Activated B cell treated with CpG ODN at 0.5 μM for 24 hours (primary cell): ENCODE results near the gene MAP2K3. TPM values are rescaled to one million over a fixed set of nuclear protein-coding genes. Genes with fewer than 3 reads are reported as not detected.
"Not testable (repeated sequence)": the region's sequence is repeated elsewhere in the genome, so short reads cannot be mapped to it uniquely, and the experiment has no call there.

Source experiments
- ATAC-seq: fragments of 200-7000 bp; cut with Tn5 transposase; one replicate; pipeline ENCODE4 v1.10.0; 2021; ENCODE audit warnings: low read depth, mild to moderate bottlenecking, moderate library complexity
- CTCF ChIA-PET: fragments of 350-600 bp; sonication (Branson Sonifier 250); formaldehyde crosslinking; loops from one replicate; lab custom pipeline; 2021; ENCODE audit warnings: antibody characterized with exemption; lab: Charles Lee
- POLR2A ChIA-PET: fragments of 350-600 bp; sonication (Branson Sonifier 250); formaldehyde crosslinking; loops from one replicate; lab custom pipeline; 2021; ENCODE audit warnings: antibody characterized with exemption; lab: Charles Lee
- DNase-seq: peaks from one replicate; pipeline ENCODE4 v3.0.0; 2022
- H3K27ac Mint-ChIP-seq: one replicate; pipeline ENCODE4 v1.8.0; 2020; ENCODE audit warnings: mixed read lengths
- H3K27me3 Mint-ChIP-seq: one replicate; pipeline ENCODE4 v1.8.0; 2021; ENCODE audit warnings: mixed read lengths
- H3K36me3 Mint-ChIP-seq: one replicate; pipeline ENCODE4 v1.8.0; 2021; ENCODE audit warnings: low read depth, mixed read lengths
- H3K4me1 Mint-ChIP-seq: one replicate; pipeline ENCODE4 v1.8.0; 2021; ENCODE audit warnings: mixed read lengths
- H3K4me3 Mint-ChIP-seq: one replicate; pipeline ENCODE4 v1.8.0; 2020; ENCODE audit warnings: mild to moderate bottlenecking, mixed read lengths
- H3K9me3 Mint-ChIP-seq: one replicate; pipeline ENCODE4 v1.8.0; 2020; ENCODE audit warnings: mixed read lengths
- intact Hi-C: fragments of 100-400 bp; cut with micrococcal nuclease; formaldehyde crosslinking; loops from one replicate; pipeline ENCODE4 v1.15.1; 2024
- total RNA-seq: library from RNA; stranded (reverse); gene quantifications from 2 replicates; pipeline ENCODE4 v1.2.3, GENCODE V29; 2022
- TF ChIP-seq, protein P1 (sequence below): fragments of 200-600 bp; IDR thresholded peaks from one replicate; pipeline ENCODE4 v1.8.0; 2022; ENCODE audit warnings: antibody characterized with exemption, mild to moderate bottlenecking

Gene MAP2K3
- total RNA-seq, 1 donor from 2014 or later: 81.1 TPM

DNA sequence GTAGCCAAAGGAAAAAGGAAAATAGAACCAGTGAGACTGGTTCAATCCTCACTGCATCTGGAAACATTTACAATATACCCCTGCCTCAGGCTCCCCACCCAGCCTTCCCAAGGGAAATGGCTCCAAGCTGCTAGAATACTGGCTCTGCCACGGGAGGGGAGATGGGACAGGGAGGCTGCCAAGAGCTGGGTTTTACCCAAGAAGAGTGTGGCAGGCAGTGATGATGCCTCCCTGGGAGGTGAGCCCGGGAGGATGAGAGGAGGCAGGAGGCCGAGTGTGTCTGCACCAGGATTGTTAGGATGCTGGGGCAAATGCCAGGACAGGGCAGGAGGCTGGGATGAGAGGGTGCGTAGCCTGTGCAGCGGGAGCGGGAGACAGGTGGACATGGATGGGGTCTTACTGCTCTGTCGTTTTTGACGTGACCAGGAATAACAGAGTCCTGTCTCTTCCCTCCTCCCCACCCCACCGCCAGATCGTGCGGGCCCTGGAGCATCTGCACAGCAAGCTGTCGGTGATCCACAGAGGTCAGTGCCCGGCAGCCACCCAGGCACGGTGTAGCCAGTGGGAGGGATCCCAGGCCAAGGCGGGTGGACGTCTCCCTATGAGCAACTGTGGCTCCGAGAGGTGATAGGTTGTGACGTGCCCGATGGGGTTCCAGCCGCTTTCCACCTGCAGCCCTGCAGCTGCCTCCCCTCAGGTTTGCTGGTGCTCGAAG is 18.4 kb downstream of the MAP2K3 start:
- DNase-seq (no peak), ATAC-seq (no peak)
- CTCF ChIA-PET: interaction anchor here (1.5 kb wide), 1 partner anchor 210 kb away, joined by 3 read pairs; no protein-coding TSS in a partner anchor
- POLR2A ChIA-PET: no interaction called here
- H3K27ac Mint-ChIP-seq: no peak overlapping the region
- TF ChIP-seq, protein P1, sequence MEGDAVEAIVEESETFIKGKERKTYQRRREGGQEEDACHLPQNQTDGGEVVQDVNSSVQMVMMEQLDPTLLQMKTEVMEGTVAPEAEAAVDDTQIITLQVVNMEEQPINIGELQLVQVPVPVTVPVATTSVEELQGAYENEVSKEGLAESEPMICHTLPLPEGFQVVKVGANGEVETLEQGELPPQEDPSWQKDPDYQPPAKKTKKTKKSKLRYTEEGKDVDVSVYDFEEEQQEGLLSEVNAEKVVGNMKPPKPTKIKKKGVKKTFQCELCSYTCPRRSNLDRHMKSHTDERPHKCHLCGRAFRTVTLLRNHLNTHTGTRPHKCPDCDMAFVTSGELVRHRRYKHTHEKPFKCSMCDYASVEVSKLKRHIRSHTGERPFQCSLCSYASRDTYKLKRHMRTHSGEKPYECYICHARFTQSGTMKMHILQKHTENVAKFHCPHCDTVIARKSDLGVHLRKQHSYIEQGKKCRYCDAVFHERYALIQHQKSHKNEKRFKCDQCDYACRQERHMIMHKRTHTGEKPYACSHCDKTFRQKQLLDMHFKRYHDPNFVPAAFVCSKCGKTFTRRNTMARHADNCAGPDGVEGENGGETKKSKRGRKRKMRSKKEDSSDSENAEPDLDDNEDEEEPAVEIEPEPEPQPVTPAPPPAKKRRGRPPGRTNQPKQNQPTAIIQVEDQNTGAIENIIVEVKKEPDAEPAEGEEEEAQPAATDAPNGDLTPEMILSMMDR: no peak
- intact Hi-C loops: no loop called here
- no peak overlapping the region for H3K4me3 Mint-ChIP-seq
- H3K4me1 Mint-ChIP-seq: no peaks in the 10 kb centered on the region
- no peaks in the 10 kb centered on the region for H3K9me3 Mint-ChIP-seq
- peaks cover 74% of the 10 kb centered on the region for H3K36me3 Mint-ChIP-seq
- no peaks in the 10 kb centered on the region for H3K27me3 Mint-ChIP-seq

DNA sequence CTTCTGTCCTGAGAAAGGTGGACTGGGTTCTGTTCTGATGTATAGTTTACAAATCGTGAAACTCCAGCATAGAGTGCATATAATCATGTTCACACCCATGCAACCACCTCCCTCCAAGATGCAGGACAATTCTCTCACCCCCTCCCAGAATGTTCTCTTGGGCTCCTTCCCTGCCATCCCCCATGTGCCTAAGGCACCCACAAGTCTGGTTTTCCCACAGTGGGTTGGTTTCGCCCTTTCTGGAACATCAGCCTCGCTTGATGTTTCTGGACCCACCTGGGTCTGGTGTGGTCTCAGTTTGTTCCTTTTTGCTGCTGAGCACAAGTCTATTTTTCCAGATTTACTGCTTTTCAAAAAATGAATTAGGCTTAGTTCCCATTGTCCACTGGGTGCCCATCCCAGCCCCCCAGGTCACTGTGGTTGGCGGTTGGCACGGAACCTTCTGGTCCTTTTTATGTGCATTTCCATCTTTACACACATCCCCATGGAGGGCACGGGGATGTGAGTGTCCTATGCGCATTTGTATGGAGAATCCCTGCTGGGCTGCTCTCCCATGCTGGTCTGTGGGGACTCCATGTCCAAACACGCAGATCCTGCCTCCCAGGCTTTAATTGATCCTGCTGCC is 19.0 kb downstream of the MAP2K3 start:
- Mint-ChIP-seq H3K4me1 (no peaks in the 10 kb centered on the region), H3K9me3 (no peaks in the 10 kb centered on the region), H3K27ac (no peak overlapping the region), H3K27me3 (no peaks in the 10 kb centered on the region), H3K4me3 (no peak overlapping the region), H3K36me3 (peaks cover 76% of the 10 kb centered on the region)
- TF ChIP-seq, protein P1: no peak
- DNase-seq (no peak), ATAC-seq (no peak)
- intact Hi-C loops: no loop called here
- POLR2A ChIA-PET: no interaction called here
- CTCF ChIA-PET: no interaction called here

DNA sequence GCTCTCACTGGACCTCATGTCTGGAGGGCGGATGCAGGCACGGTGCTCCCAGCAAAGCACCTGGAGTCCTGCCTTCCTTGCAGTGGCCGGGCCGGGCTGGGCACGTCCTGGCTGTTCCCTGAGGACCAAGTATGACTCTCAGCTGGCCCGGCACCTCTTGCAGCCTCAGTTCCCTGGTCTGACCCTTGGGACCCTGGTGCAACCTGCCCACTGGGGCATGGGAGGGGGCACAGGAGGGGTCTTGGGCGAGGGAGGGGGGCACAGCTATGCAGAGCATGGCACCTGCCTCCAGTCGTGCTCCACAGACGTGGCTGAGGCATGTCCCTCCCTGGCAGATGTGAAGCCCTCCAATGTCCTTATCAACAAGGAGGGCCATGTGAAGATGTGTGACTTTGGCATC is 19.6 kb downstream of the MAP2K3 start:
- H3K27me3 Mint-ChIP-seq: no peaks in the 10 kb centered on the region
- no peak overlapping the region for H3K27ac Mint-ChIP-seq
- peaks cover 2% of the 10 kb centered on the region for H3K9me3 Mint-ChIP-seq
- POLR2A ChIA-PET: no interaction called here
- H3K36me3 Mint-ChIP-seq: peaks cover 76% of the 10 kb centered on the region
- no peak for ATAC-seq
- intact Hi-C loops: no loop called here
- H3K4me3 Mint-ChIP-seq: no peak overlapping the region
- CTCF ChIA-PET: no interaction called here
- TF ChIP-seq, protein P1: no peak
- H3K4me1 Mint-ChIP-seq: no peaks in the 10 kb centered on the region
- no peak for DNase-seq

DNA sequence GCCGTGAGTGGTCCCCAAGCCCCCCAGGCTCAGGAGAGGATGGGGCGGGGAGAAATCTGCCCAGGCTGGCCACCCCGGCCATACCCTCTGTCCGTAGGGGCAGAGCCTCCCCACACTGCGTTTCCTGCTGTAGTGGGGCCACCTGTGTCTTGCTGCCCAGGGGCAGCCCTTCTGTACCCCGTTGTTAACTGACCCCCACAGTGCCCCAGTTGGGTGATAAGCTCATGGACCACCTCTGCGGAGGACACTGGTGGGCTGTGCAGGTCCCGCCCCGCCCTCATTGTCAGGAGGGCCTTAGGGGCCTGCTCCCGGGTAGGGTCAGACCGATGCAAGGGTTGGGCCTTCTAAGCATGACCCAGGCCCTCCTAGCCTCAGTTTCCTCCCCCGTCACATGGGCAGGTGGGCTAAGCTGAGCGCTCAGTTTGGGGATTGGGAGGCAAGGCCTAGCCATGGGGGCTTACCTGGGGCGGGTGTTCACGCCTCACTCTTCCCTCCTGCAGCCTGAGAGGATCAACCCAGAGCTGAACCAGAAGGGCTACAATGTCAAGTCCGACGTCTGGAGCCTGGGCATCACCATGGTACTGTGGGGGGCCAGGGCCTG is 20.1 kb downstream of the MAP2K3 start:
- H3K27me3 Mint-ChIP-seq, intact Hi-C loops, POLR2A ChIA-PET, H3K4me1 Mint-ChIP-seq, H3K27ac Mint-ChIP-seq, DNase-seq, CTCF ChIA-PET, H3K4me3 Mint-ChIP-seq, H3K9me3 Mint-ChIP-seq, ATAC-seq: not testable (repeated sequence)
- peaks cover 75% of the 10 kb centered on the region for H3K36me3 Mint-ChIP-seq

DNA sequence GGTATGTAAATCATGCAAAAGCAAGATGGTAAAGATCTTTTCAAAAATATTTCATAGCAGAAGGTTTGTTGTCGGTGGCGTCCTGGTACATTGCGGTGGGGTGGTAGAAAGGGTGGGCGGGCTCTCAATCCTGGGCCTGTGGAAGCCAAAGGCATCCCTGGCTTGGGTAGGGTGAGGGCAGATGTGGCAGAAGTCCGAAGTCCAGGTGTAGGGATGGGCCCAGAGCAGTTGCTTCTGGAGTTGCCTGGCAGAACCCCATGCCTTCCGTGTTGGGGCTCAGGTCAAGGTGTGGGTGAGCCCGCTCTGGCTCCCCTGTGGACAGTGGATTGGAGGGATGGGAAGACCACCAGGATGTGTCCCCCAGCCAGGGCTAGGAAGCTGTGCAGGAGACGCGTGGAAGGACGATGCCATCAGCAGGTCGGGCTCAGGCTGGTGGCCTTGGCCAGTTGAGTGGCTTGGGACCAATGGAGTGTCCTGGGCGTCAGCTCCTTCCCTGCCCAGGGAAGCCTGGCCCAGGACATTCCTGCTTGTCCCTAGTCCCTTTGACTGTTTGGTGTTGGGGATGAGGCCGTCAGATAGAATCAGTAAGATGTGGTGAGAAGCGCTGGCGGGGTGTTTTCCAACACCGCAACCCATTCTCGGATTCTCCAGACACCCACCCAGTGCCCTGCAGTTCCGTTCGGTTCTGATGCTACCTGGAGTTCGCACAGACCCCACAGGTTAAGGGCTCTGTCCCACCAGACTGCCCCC is 21.1 kb downstream of the MAP2K3 start:
- POLR2A ChIA-PET, H3K4me3 Mint-ChIP-seq, ATAC-seq, H3K9me3 Mint-ChIP-seq, H3K4me1 Mint-ChIP-seq, H3K27me3 Mint-ChIP-seq, DNase-seq, H3K27ac Mint-ChIP-seq, intact Hi-C loops: not testable (repeated sequence)
- peaks cover 75% of the 10 kb centered on the region for H3K36me3 Mint-ChIP-seq
- CTCF ChIA-PET: interaction anchor here (1.2 kb wide), 1 partner anchor 26 kb away, joined by 3 read pairs; no protein-coding TSS in a partner anchor

DNA sequence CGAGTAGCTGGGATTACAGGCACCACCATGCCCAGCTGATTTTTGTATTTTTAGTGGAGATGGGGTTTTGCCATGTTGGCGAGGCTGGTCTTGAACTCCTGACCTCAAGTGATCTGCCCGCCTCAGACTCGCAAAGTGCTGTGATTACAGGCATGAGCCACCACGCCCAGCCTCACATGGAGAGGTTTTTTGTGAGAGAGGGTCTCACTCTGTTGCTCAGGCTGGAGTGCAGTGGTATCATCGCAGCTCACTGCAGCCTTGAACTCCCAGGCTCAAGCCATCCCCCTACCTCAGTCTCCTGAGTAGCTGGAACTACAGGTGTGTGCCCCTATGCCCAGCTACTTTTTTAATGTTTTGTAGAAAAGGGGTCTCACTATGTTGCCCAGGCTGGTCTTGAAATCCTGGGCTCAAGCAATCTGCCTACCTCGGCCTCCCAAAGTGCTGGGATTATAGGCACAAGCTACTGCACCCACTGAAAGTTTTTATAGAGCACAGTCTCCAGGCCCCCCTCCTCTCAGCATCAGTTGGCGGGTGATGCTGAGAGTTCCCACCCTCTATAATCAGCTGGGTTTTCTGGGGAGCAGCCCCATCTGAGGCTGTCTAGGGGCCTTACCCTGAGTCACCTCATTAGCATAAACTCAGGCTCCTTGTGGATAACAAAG is 22.2 kb downstream of the MAP2K3 start:
- Mint-ChIP-seq H3K4me1 (peaks cover 11% of the 10 kb centered on the region), H3K36me3 (peaks cover 67% of the 10 kb centered on the region)
- intact Hi-C loops, POLR2A ChIA-PET, ATAC-seq, H3K4me3 Mint-ChIP-seq, H3K9me3 Mint-ChIP-seq, H3K27me3 Mint-ChIP-seq, DNase-seq, H3K27ac Mint-ChIP-seq: not testable (repeated sequence)
- CTCF ChIA-PET: interaction anchor here (1.2 kb wide), 1 partner anchor 27 kb away, joined by 3 read pairs; no protein-coding TSS in a partner anchor

DNA sequence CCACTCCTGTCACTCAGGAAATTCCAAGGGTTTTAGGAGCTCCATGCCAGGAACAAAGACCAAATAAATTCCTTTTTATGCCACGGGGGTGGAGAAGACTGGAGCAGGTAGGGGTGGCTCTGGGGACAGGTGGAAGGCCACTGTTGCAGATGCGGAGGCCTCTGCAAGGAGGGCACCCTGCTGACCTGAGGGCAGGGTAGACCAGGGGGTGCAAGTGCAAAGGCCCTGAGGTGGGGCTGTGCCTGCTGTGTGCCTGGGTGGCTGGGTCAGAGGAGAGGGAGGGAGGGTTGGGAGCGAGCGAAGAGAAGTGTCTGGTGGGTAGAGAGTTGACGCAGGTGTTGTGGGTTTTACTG is 22.7 kb downstream of the MAP2K3 start:
- DNase-seq, H3K27ac Mint-ChIP-seq, H3K9me3 Mint-ChIP-seq, CTCF ChIA-PET, intact Hi-C loops, H3K27me3 Mint-ChIP-seq, ATAC-seq, H3K4me3 Mint-ChIP-seq, POLR2A ChIA-PET: not testable (repeated sequence)
- Mint-ChIP-seq H3K4me1 (peaks cover 11% of the 10 kb centered on the region), H3K36me3 (peaks cover 66% of the 10 kb centered on the region)

DNA sequence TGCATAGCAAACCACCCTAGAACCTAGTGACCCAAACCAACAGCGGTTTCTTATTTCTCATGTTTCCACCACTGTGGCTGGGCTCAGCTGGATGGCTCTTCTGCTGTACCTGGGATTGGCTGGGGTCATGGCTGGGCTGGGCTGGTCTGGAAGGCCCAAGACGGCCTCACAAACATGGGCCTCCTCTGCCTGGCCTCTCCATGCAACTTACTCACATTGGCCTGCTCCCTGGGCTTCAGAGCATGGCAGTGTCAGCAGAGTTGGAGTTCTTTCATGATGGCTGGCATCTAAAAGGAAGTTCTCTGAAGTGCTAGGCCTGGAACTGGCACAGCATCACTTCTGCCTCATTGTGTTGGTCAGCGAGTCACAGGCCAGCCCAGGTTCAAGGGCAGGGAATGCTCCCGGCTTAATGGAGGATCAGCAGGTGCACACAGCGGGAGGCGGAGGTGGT is 24.4 kb downstream of the MAP2K3 start:
- H3K9me3 Mint-ChIP-seq, H3K27me3 Mint-ChIP-seq, H3K27ac Mint-ChIP-seq, intact Hi-C loops, CTCF ChIA-PET, POLR2A ChIA-PET, H3K4me3 Mint-ChIP-seq, ATAC-seq: not testable (repeated sequence)
- Mint-ChIP-seq H3K36me3 (peaks cover 61% of the 10 kb centered on the region), H3K4me1 (peaks cover 11% of the 10 kb centered on the region)
- peak; percentile 12 for DNase-seq
